Lower leg skin (tissue), 4 donors: Measurements from ENCODE around the gene ZP3. TPM values are rescaled to one million over a fixed set of nuclear protein-coding genes. Genes with fewer than 3 reads are reported as not detected.
"Not testable (repeated sequence)": the region's sequence is repeated elsewhere in the genome, so short reads cannot be mapped to it uniquely, and the experiment has no call there.

Experiments
- DNase-seq, 2 donors: peaks; one replicate each; pipeline ENCODE4 v3.0.0-alpha.2; 2019; ENCODE audit warnings: low spot score in 2 of 2
- H3K4me3 ChIP-seq: fragments of 200-600 bp; sonication (generic); 2 replicates; pipeline ENCODE4 v1.5.1; 2017; ENCODE audit warnings: mild to moderate bottlenecking, low read depth; ENCODE audit not compliant: poor library complexity, severe bottlenecking
- POLR2A ChIP-seq, 2 donors: fragments of 450-650 bp; IDR thresholded peaks; one replicate each; pipeline ENCODE4 v1.6.1; 2016 to 2017; ENCODE audit warnings: antibody characterized with exemption in 2 of 2, mild to moderate bottlenecking in 1 of 2, moderate library complexity in 1 of 2
- WGBS, 2 donors: methylation state at CpG; one replicate each; pipeline ENCODE4 v1.1.5; 2018; 5-methylcytosine and 5-hydroxymethylcytosine counted together
- intact Hi-C: fragments of 100-400 bp; cut with DNase I; formaldehyde crosslinking; loops from one replicate; pipeline ENCODE4 v1.15.0; 2023; ENCODE audit warnings: low total_unique reads
- total RNA-seq, 4 donors: library from RNA; depleted of rRNA; stranded (reverse); fragments of >200 nt; gene quantifications; one replicate each; pipeline ENCODE4 v1.1.0, GENCODE V29; 2016
- TF ChIP-seq, protein P1 (sequence below), 3 donors: fragments of 450-650 bp; IDR thresholded peaks; one replicate each; pipeline ENCODE4 v1.5.1; 2016; ENCODE audit warnings: antibody characterized with exemption in 3 of 3, mild to moderate bottlenecking in 3 of 3, moderate library complexity in 2 of 3

The ZP3 gene
- total RNA-seq, 4 donors from 2014 or later, result 2.6 to 11.7 (median 4.0) TPM

GRCh38 chr7:76383089-76383944 lies 41.4 kb upstream of the ZP3 start:
- intact Hi-C loops, result no loop called here
- DNase-seq, result no peak
- 76 to 83% methylated on average over 13 of the region's 13 CpGs for WGBS, 2 donors
- TF ChIP-seq, protein P1, sequence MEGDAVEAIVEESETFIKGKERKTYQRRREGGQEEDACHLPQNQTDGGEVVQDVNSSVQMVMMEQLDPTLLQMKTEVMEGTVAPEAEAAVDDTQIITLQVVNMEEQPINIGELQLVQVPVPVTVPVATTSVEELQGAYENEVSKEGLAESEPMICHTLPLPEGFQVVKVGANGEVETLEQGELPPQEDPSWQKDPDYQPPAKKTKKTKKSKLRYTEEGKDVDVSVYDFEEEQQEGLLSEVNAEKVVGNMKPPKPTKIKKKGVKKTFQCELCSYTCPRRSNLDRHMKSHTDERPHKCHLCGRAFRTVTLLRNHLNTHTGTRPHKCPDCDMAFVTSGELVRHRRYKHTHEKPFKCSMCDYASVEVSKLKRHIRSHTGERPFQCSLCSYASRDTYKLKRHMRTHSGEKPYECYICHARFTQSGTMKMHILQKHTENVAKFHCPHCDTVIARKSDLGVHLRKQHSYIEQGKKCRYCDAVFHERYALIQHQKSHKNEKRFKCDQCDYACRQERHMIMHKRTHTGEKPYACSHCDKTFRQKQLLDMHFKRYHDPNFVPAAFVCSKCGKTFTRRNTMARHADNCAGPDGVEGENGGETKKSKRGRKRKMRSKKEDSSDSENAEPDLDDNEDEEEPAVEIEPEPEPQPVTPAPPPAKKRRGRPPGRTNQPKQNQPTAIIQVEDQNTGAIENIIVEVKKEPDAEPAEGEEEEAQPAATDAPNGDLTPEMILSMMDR (IDR thresholded peaks at IDR 0.05), result no peak
- TF ChIP-seq POLR2A (IDR thresholded peaks at IDR 0.05), result no peak
- no peak overlapping the region for H3K4me3 ChIP-seq

GRCh38 chr7:76386691-76387260 lies 38.0 kb upstream of the ZP3 start:
- WGBS, 2 donors, result 80 to 95% methylated on average over 11 of the region's 11 CpGs
- no peak for DNase-seq
- intact Hi-C loops, result no loop called here

DNA sequence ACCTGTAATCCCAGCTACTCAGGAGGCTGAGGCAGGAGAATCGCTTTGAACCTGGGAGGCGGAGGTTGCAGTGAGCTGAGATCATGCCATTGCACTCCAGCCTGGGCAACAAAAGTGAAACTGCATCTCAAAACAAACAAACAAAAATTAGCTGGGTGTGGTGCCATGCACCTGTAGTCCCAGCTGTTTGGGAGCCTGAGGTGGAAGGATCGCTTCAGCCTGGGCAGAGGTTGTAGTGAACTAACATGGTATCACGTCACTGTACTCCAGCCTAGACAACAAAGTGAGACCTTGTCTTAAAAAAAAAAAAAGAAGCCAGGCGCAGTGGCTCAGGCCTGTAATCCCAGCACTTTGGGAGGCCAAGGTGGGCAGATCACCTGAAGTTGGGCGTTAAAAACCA lies 37.0 kb upstream of the ZP3 start:
- H3K4me3 ChIP-seq, DNase-seq, intact Hi-C loops: not testable (repeated sequence)
- 93 to 94% methylated on average over 6 of the region's 6 CpGs for WGBS, 2 donors

More at GRCh38 chr7:76386691-76387260, 38.0 kb upstream of the ZP3 start:
- no peak for TF ChIP-seq POLR2A (IDR thresholded peaks at IDR 0.05)
- TF ChIP-seq, protein P1 (IDR thresholded peaks at IDR 0.05), result no peak
- no peak overlapping the region for H3K4me3 ChIP-seq

DNA sequence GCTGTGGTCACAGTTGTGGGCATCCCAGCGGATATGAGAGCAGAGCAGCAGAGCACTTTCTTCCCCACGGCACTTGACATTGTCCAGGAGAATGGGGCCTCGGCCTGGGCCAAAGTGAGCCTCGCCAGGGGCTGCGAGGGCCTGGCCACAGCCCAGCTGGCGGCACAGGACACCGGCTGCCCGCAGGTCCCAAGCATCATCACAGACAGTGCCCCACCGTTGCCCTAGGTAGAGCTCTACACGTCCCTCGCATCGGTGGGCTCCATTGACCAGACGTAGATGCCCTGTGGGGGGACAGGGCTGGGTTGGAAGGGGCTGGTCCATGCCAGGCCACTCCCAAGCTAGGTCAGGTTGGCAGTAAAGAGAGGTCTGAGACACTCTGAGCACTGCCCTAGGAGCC lies 34.7 kb upstream of the ZP3 start:
- intact Hi-C loops, result no loop called here
- no peak for TF ChIP-seq POLR2A (IDR thresholded peaks at IDR 0.05)
- TF ChIP-seq, protein P1 (IDR thresholded peaks at IDR 0.05), result no peak
- WGBS, 2 donors, result 91 to 92% methylated on average over 6 to 10 of the region's 13 CpGs
- DNase-seq, result no peak
- no peak overlapping the region for H3K4me3 ChIP-seq

- H3K4me3 ChIP-seq, result no peak overlapping the region
- intact Hi-C loops, result no loop called here
- WGBS, 2 donors, result 38 to 49% methylated on average over 9 to 12 of the region's 12 CpGs
- no peak for DNase-seq
- TF ChIP-seq, protein P1 (IDR thresholded peaks at IDR 0.05), result no peak
- TF ChIP-seq POLR2A (IDR thresholded peaks at IDR 0.05), result no peak
Observed at GRCh38 chr7:76392531-76393115, 32.1 kb upstream of the ZP3 start.
